ENCODE data around the gene TMEM245.

The TMEM245 gene

GRCh38 chr9:109010746-109011145 is 109.0 kb downstream of the TMEM245 start:
- Histone ChIP-seq H3K36me3 (ENCODE audit: control insufficient read depth in 2 of 2, insufficient read depth in 2 of 2, low read length in 2 of 2) (no peaks in the 10 kb centered on the region), H3K4me3 (ENCODE audit: low read length in 2 of 2) (no peak overlapping the region), H3K27me3 (ENCODE audit: control insufficient read depth in 2 of 2, insufficient read depth in 2 of 2, low read length in 2 of 2) (no peaks in the 10 kb centered on the region), H3K9me3 (ENCODE audit: control insufficient read depth in 2 of 2, low read length in 2 of 2) (no peaks in the 10 kb centered on the region), H3K9ac (ENCODE audit: low read depth in 1 of 2, low read length in 2 of 2) (no peak overlapping the region), H3K4me1 (ENCODE audit: control insufficient read depth in 2 of 2, insufficient read depth in 2 of 2, low read length in 2 of 2) (peaks cover 8 to 11% of the 10 kb centered on the region in 2 donors), H3K27ac (ENCODE audit: low read depth in 2 of 2, low read length in 2 of 2) (no peak overlapping the region)

- H3K4me1 ChIP-seq (ENCODE audit: control insufficient read depth in 2 of 2, insufficient read depth in 2 of 2, low read length in 2 of 2): no peaks in the 10 kb centered on the region
- no peak overlapping the region for H3K27ac ChIP-seq (ENCODE audit: low read depth in 2 of 2, low read length in 2 of 2)
- no peaks in the 10 kb centered on the region for H3K36me3 ChIP-seq (ENCODE audit: control insufficient read depth in 2 of 2, insufficient read depth in 2 of 2, low read length in 2 of 2)
- H3K9ac ChIP-seq (ENCODE audit: low read depth in 1 of 2, low read length in 2 of 2): no peak overlapping the region
- H3K4me3 ChIP-seq (ENCODE audit: low read length in 2 of 2): no peak overlapping the region
- peaks cover 0 to 6% of the 10 kb centered on the region in 2 donors for H3K9me3 ChIP-seq (ENCODE audit: control insufficient read depth in 2 of 2, low read length in 2 of 2)
- no peaks in the 10 kb centered on the region for H3K27me3 ChIP-seq (ENCODE audit: control insufficient read depth in 2 of 2, insufficient read depth in 2 of 2, low read length in 2 of 2)
Observed at GRCh38 chr9:109005678-109006077, 114.1 kb downstream of the TMEM245 start.

- no peaks in the 10 kb centered on the region for H3K4me1 ChIP-seq (ENCODE audit: control insufficient read depth in 2 of 2, insufficient read depth in 2 of 2, low read length in 2 of 2)
- H3K36me3 ChIP-seq (ENCODE audit: control insufficient read depth in 2 of 2, insufficient read depth in 2 of 2, low read length in 2 of 2): no peaks in the 10 kb centered on the region
- H3K4me3 ChIP-seq (ENCODE audit: low read length in 2 of 2): no peak overlapping the region
- H3K27me3 ChIP-seq (ENCODE audit: control insufficient read depth in 2 of 2, insufficient read depth in 2 of 2, low read length in 2 of 2): no peaks in the 10 kb centered on the region
- peaks cover 0 to 6% of the 10 kb centered on the region in 2 donors for H3K9me3 ChIP-seq (ENCODE audit: control insufficient read depth in 2 of 2, low read length in 2 of 2)
- H3K27ac ChIP-seq (ENCODE audit: low read depth in 2 of 2, low read length in 2 of 2): no peak overlapping the region
- H3K9ac ChIP-seq (ENCODE audit: low read depth in 1 of 2, low read length in 2 of 2): no peak overlapping the region
Observed at GRCh38 chr9:109003116-109003515, 116.6 kb downstream of the TMEM245 start.

GRCh38 chr9:109002141-109002540 is 117.6 kb downstream of the TMEM245 start:
- Histone ChIP-seq H3K27ac (ENCODE audit: low read depth in 2 of 2, low read length in 2 of 2) (no peak overlapping the region), H3K4me1 (ENCODE audit: control insufficient read depth in 2 of 2, insufficient read depth in 2 of 2, low read length in 2 of 2) (peaks cover 0 to 2% of the 10 kb centered on the region in 2 donors), H3K27me3 (ENCODE audit: control insufficient read depth in 2 of 2, insufficient read depth in 2 of 2, low read length in 2 of 2) (no peaks in the 10 kb centered on the region), H3K9ac (ENCODE audit: low read depth in 1 of 2, low read length in 2 of 2) (no peak overlapping the region), H3K9me3 (ENCODE audit: control insufficient read depth in 2 of 2, low read length in 2 of 2) (peaks cover 0 to 6% of the 10 kb centered on the region in 2 donors), H3K4me3 (ENCODE audit: low read length in 2 of 2) (no peak overlapping the region), H3K36me3 (ENCODE audit: control insufficient read depth in 2 of 2, insufficient read depth in 2 of 2, low read length in 2 of 2) (no peaks in the 10 kb centered on the region)

GRCh38 chr9:109001275-109001676 is 118.5 kb downstream of the TMEM245 start:
- Histone ChIP-seq H3K4me3 (ENCODE audit: low read length in 2 of 2) (no peak overlapping the region), H3K4me1 (ENCODE audit: control insufficient read depth in 2 of 2, insufficient read depth in 2 of 2, low read length in 2 of 2) (peaks cover 0 to 2% of the 10 kb centered on the region in 2 donors), H3K9me3 (ENCODE audit: control insufficient read depth in 2 of 2, low read length in 2 of 2) (peaks cover 0 to 6% of the 10 kb centered on the region in 2 donors), H3K9ac (ENCODE audit: low read depth in 1 of 2, low read length in 2 of 2) (no peak overlapping the region), H3K36me3 (ENCODE audit: control insufficient read depth in 2 of 2, insufficient read depth in 2 of 2, low read length in 2 of 2) (no peaks in the 10 kb centered on the region), H3K27ac (ENCODE audit: low read depth in 2 of 2, low read length in 2 of 2) (no peak overlapping the region), H3K27me3 (ENCODE audit: control insufficient read depth in 2 of 2, insufficient read depth in 2 of 2, low read length in 2 of 2) (no peaks in the 10 kb centered on the region)

GRCh38 chr9:108997112-108997511 is 122.6 kb downstream of the TMEM245 start:
- H3K9me3 ChIP-seq (ENCODE audit: control insufficient read depth in 2 of 2, low read length in 2 of 2): no peaks in the 10 kb centered on the region
- H3K36me3 ChIP-seq (ENCODE audit: control insufficient read depth in 2 of 2, insufficient read depth in 2 of 2, low read length in 2 of 2): no peaks in the 10 kb centered on the region
- H3K27me3 ChIP-seq (ENCODE audit: control insufficient read depth in 2 of 2, insufficient read depth in 2 of 2, low read length in 2 of 2): no peaks in the 10 kb centered on the region
- no peak overlapping the region for H3K9ac ChIP-seq (ENCODE audit: low read depth in 1 of 2, low read length in 2 of 2)
- H3K4me1 ChIP-seq (ENCODE audit: control insufficient read depth in 2 of 2, insufficient read depth in 2 of 2, low read length in 2 of 2): peaks cover 0 to 2% of the 10 kb centered on the region in 2 donors
- no peak overlapping the region for H3K4me3 ChIP-seq (ENCODE audit: low read length in 2 of 2)
- H3K27ac ChIP-seq (ENCODE audit: low read depth in 2 of 2, low read length in 2 of 2): no peak overlapping the region

GRCh38 chr9:108996643-108997042 is 123.1 kb downstream of the TMEM245 start:
- no peaks in the 10 kb centered on the region for H3K9me3 ChIP-seq (ENCODE audit: control insufficient read depth in 2 of 2, low read length in 2 of 2)
- H3K27me3 ChIP-seq (ENCODE audit: control insufficient read depth in 2 of 2, insufficient read depth in 2 of 2, low read length in 2 of 2): no peaks in the 10 kb centered on the region
- no peak overlapping the region for H3K27ac ChIP-seq (ENCODE audit: low read depth in 2 of 2, low read length in 2 of 2)
- H3K4me3 ChIP-seq (ENCODE audit: low read length in 2 of 2): no peak overlapping the region
- H3K4me1 ChIP-seq (ENCODE audit: control insufficient read depth in 2 of 2, insufficient read depth in 2 of 2, low read length in 2 of 2): peaks cover 0 to 2% of the 10 kb centered on the region in 2 donors
- no peak overlapping the region for H3K9ac ChIP-seq (ENCODE audit: low read depth in 1 of 2, low read length in 2 of 2)
- no peaks in the 10 kb centered on the region for H3K36me3 ChIP-seq (ENCODE audit: control insufficient read depth in 2 of 2, insufficient read depth in 2 of 2, low read length in 2 of 2)

- Histone ChIP-seq H3K36me3 (ENCODE audit: control insufficient read depth in 2 of 2, insufficient read depth in 2 of 2, low read length in 2 of 2) (no peaks in the 10 kb centered on the region), H3K4me3 (ENCODE audit: low read length in 2 of 2) (no peak overlapping the region), H3K27ac (ENCODE audit: low read depth in 2 of 2, low read length in 2 of 2) (no peak overlapping the region), H3K27me3 (ENCODE audit: control insufficient read depth in 2 of 2, insufficient read depth in 2 of 2, low read length in 2 of 2) (no peaks in the 10 kb centered on the region), H3K9me3 (ENCODE audit: control insufficient read depth in 2 of 2, low read length in 2 of 2) (no peaks in the 10 kb centered on the region), H3K9ac (ENCODE audit: low read depth in 1 of 2, low read length in 2 of 2) (no peak overlapping the region), H3K4me1 (ENCODE audit: control insufficient read depth in 2 of 2, insufficient read depth in 2 of 2, low read length in 2 of 2) (peaks cover 0 to 2% of the 10 kb centered on the region in 2 donors)
Observed at GRCh38 chr9:108994695-108995094, 125.1 kb downstream of the TMEM245 start.

GRCh38 chr9:108991479-108991878 is 128.3 kb downstream of the TMEM245 start:
- Histone ChIP-seq H3K9ac (ENCODE audit: low read depth in 1 of 2, low read length in 2 of 2) (no peak overlapping the region), H3K36me3 (ENCODE audit: control insufficient read depth in 2 of 2, insufficient read depth in 2 of 2, low read length in 2 of 2) (no peaks in the 10 kb centered on the region), H3K27ac (ENCODE audit: low read depth in 2 of 2, low read length in 2 of 2) (no peak overlapping the region), H3K4me3 (ENCODE audit: low read length in 2 of 2) (no peak overlapping the region), H3K4me1 (ENCODE audit: control insufficient read depth in 2 of 2, insufficient read depth in 2 of 2, low read length in 2 of 2) (no peaks in the 10 kb centered on the region), H3K9me3 (ENCODE audit: control insufficient read depth in 2 of 2, low read length in 2 of 2) (no peaks in the 10 kb centered on the region), H3K27me3 (ENCODE audit: control insufficient read depth in 2 of 2, insufficient read depth in 2 of 2, low read length in 2 of 2) (no peaks in the 10 kb centered on the region)

- Histone ChIP-seq H3K9me3 (ENCODE audit: control insufficient read depth in 2 of 2, low read length in 2 of 2) (no peaks in the 10 kb centered on the region), H3K27me3 (ENCODE audit: control insufficient read depth in 2 of 2, insufficient read depth in 2 of 2, low read length in 2 of 2) (no peaks in the 10 kb centered on the region), H3K27ac (ENCODE audit: low read depth in 2 of 2, low read length in 2 of 2) (no peak overlapping the region), H3K9ac (ENCODE audit: low read depth in 1 of 2, low read length in 2 of 2) (no peak overlapping the region), H3K4me3 (ENCODE audit: low read length in 2 of 2) (no peak overlapping the region), H3K4me1 (ENCODE audit: control insufficient read depth in 2 of 2, insufficient read depth in 2 of 2, low read length in 2 of 2) (no peaks in the 10 kb centered on the region), H3K36me3 (ENCODE audit: control insufficient read depth in 2 of 2, insufficient read depth in 2 of 2, low read length in 2 of 2) (peaks cover 0 to 6% of the 10 kb centered on the region in 2 donors)
Observed at GRCh38 chr9:108983885-108984284, 135.9 kb downstream of the TMEM245 start.

- Histone ChIP-seq H3K36me3 (ENCODE audit: control insufficient read depth in 2 of 2, insufficient read depth in 2 of 2, low read length in 2 of 2) (peaks cover 0 to 6% of the 10 kb centered on the region in 2 donors), H3K27ac (ENCODE audit: low read depth in 2 of 2, low read length in 2 of 2) (no peak overlapping the region), H3K9ac (ENCODE audit: low read depth in 1 of 2, low read length in 2 of 2) (no peak overlapping the region), H3K9me3 (ENCODE audit: control insufficient read depth in 2 of 2, low read length in 2 of 2) (no peaks in the 10 kb centered on the region), H3K4me3 (ENCODE audit: low read length in 2 of 2) (no peak overlapping the region), H3K27me3 (ENCODE audit: control insufficient read depth in 2 of 2, insufficient read depth in 2 of 2, low read length in 2 of 2) (no peaks in the 10 kb centered on the region), H3K4me1 (ENCODE audit: control insufficient read depth in 2 of 2, insufficient read depth in 2 of 2, low read length in 2 of 2) (no peaks in the 10 kb centered on the region)
Observed at GRCh38 chr9:108980893-108981292, 138.9 kb downstream of the TMEM245 start.
